Measurements from ENCODE around the gene SLC12A4.

GRCh38 chr16:67988675-67989074 lies 20.2 kb upstream of the SLC12A4 start:
- TF ChIP-seq CTCF (IDR thresholded peaks at IDR 0.05; ENCODE audit: insufficient read depth, low read length, poor library complexity, severe bottlenecking) (no peak), EZH2phosphoT487 (conservative IDR thresholded peaks at IDR 0.05; ENCODE audit: low read length) (no peak)

Data from SU-DHL-6 (cell line).